ENCODE results near the gene HSF4. TPM values are rescaled to one million over a fixed set of nuclear protein-coding genes. Genes with fewer than 3 reads are reported as not detected.
"Not testable (repeated sequence)": the region's sequence is repeated elsewhere in the genome, so short reads cannot be mapped to it uniquely, and the experiment has no call there.

The HSF4 gene
- total RNA-seq, 1 experiment from 2014 or later, result 38.6 TPM

GRCh38 chr16:67117716-67118115, 46.8 kb upstream of the HSF4 start:
- Histone ChIP-seq H3K27me3 (ENCODE audit: control insufficient read depth, insufficient read depth, low read length) (no peaks in the 10 kb centered on the region), H3K27ac (ENCODE audit: low read length) (no peak overlapping the region), H3K4me1 (ENCODE audit: control insufficient read depth, insufficient read depth, low read length) (no peaks in the 10 kb centered on the region), H3K4me3 (ENCODE audit: low read depth in 2 of 2, low read length in 2 of 2) (no peak overlapping the region), H3K36me3 (ENCODE audit: control insufficient read depth, insufficient read depth, low read length) (no peaks in the 10 kb centered on the region; the same call in 1 of the 2 replicates), H3K9me3 (ENCODE audit: control insufficient read depth, insufficient read depth, low read depth, low read length) (no peaks in the 10 kb centered on the region)
- BruUV-seq (replicated peaks), result no TSS peak
- ChIA-PET POLR2A (interaction anchor here (0.6 kb wide), 1 partner anchor 14 kb away, joined by 3 read pairs; no protein-coding TSS in a partner anchor), CTCF (interaction anchor here (0.6 kb wide), 1 partner anchor 143 kb away, joined by 4 read pairs; no protein-coding TSS in a partner anchor)
- intact Hi-C loops (cut with micrococcal nuclease; ENCODE audit: unreplicated experiment), result no loop called here
- ATAC-seq (no peak), DNase-seq (ENCODE audit: low read depth, low spot score) (no peak)
- in situ Hi-C loops (cut with HindIII; ENCODE audit: low pct_unique_long_range_greater_than_20kb, low sequenced_read_pairs), result no loop called here
- no peak for TF ChIP-seq REST (IDR thresholded peaks at IDR 0.05; ENCODE audit: insufficient read depth in 1 of 2, low read depth in 2 of 2, low read length in 1 of 2)
- no peak for TF ChIP-seq SIN3A (IDR thresholded peaks at IDR 0.05; ENCODE audit: borderline replicate concordance, insufficient read depth, low read depth, low read length)
- no peak for TF ChIP-seq POLR2AphosphoS5 (IDR thresholded peaks at IDR 0.05; ENCODE audit: low read depth, low read length)
- no peak for TF ChIP-seq CTCF (IDR thresholded peaks at IDR 0.05)
- TF ChIP-seq TCF7L2 (IDR thresholded peaks at IDR 0.05; ENCODE audit: low read depth, low read length), result no peak

GRCh38 chr16:67120025-67120424, 44.5 kb upstream of the HSF4 start:
- DNase-seq (ENCODE audit: low read depth, low spot score) (no peak), ATAC-seq (no peak)
- ChIA-PET POLR2A (no interaction called here), CTCF (no interaction called here)
- Histone ChIP-seq H3K4me3 (ENCODE audit: low read depth in 2 of 2, low read length in 2 of 2) (no peak overlapping the region), H3K9me3 (ENCODE audit: control insufficient read depth, insufficient read depth, low read depth, low read length) (no peaks in the 10 kb centered on the region), H3K4me1 (ENCODE audit: control insufficient read depth, insufficient read depth, low read length) (no peaks in the 10 kb centered on the region), H3K36me3 (ENCODE audit: control insufficient read depth, insufficient read depth, low read length) (no peaks in the 10 kb centered on the region; the same call in 1 of the 2 replicates), H3K27me3 (ENCODE audit: control insufficient read depth, insufficient read depth, low read length) (no peaks in the 10 kb centered on the region), H3K27ac (ENCODE audit: low read length) (no peak overlapping the region)
- intact Hi-C loops (cut with micrococcal nuclease; ENCODE audit: unreplicated experiment), result no loop called here
- no TSS peak for BruUV-seq (replicated peaks)
- TF ChIP-seq REST (IDR thresholded peaks at IDR 0.05; ENCODE audit: insufficient read depth in 1 of 2, low read depth in 2 of 2, low read length in 1 of 2), result no peak
- no peak for TF ChIP-seq CTCF (IDR thresholded peaks at IDR 0.05)
- in situ Hi-C loops (cut with HindIII; ENCODE audit: low pct_unique_long_range_greater_than_20kb, low sequenced_read_pairs), result no loop called here

GRCh38 chr16:67122799-67123198, 41.7 kb upstream of the HSF4 start:
- DNase-seq (ENCODE audit: low read depth, low spot score); H3K4me3 ChIP-seq (ENCODE audit: low read depth in 2 of 2, low read length in 2 of 2): not testable (repeated sequence)
- CTCF ChIA-PET, result interaction anchor here (0.7 kb wide), 1 partner anchor 98 kb away, joined by 11 read pairs; no protein-coding TSS in a partner anchor

More at GRCh38 chr16:67122799-67123198, 41.7 kb upstream of the HSF4 start:
- intact Hi-C loops (cut with micrococcal nuclease; ENCODE audit: unreplicated experiment); BruUV-seq (replicated peaks); H3K36me3 ChIP-seq (ENCODE audit: control insufficient read depth, insufficient read depth, low read length); POLR2A ChIA-PET; H3K27me3 ChIP-seq (ENCODE audit: control insufficient read depth, insufficient read depth, low read length); in situ Hi-C loops (cut with HindIII; ENCODE audit: low pct_unique_long_range_greater_than_20kb, low sequenced_read_pairs); H3K27ac ChIP-seq (ENCODE audit: low read length); H3K9me3 ChIP-seq (ENCODE audit: control insufficient read depth, insufficient read depth, low read depth, low read length); ATAC-seq; H3K4me1 ChIP-seq (ENCODE audit: control insufficient read depth, insufficient read depth, low read length): not testable (repeated sequence)

All from Panc1 (cell line).